GM12864 (cell line): ENCODE measurements around the gene CDKN2A.

ENCODE experiments used
- DNase-seq: peaks from one replicate; pipeline ENCODE4 v3.0.0-alpha.2; 2011; ENCODE audit warnings: low read depth
- H3K4me3 ChIP-seq: 2 replicates; pipeline ENCODE4 v1.5.1; 2011; ENCODE audit warnings: mild to moderate bottlenecking, low read depth, low read length, control low read depth
- TF ChIP-seq, protein P1 (sequence below): IDR thresholded peaks from 2 replicates; pipeline ENCODE4 v1.5.1; 2011; ENCODE audit warnings: low read depth, mild to moderate bottlenecking, moderate library complexity, low read length, control low read depth, inconsistent platforms; ENCODE audit errors: missing control alignments

CDKN2A gene

DNA sequence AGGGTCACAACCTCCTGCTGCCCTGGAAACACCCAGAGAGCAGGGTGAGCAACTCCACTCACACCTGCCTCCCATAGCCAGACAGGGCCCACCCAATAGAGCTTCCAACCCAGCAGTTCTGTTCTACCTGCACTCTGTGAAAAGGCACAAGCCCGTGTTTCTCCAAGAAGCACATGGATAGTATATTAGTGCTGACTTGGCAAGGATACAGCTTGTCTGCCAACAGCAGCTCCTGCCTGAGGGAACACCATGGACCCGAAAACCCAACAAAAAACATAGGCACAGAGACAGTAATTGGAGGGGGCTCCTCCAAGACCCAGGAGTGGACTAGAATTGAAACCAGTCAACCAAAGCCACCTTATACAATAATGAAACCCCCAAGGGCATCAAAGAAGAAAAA lies 48.6 kb downstream of the CDKN2A start:
- TF ChIP-seq, protein P1, sequence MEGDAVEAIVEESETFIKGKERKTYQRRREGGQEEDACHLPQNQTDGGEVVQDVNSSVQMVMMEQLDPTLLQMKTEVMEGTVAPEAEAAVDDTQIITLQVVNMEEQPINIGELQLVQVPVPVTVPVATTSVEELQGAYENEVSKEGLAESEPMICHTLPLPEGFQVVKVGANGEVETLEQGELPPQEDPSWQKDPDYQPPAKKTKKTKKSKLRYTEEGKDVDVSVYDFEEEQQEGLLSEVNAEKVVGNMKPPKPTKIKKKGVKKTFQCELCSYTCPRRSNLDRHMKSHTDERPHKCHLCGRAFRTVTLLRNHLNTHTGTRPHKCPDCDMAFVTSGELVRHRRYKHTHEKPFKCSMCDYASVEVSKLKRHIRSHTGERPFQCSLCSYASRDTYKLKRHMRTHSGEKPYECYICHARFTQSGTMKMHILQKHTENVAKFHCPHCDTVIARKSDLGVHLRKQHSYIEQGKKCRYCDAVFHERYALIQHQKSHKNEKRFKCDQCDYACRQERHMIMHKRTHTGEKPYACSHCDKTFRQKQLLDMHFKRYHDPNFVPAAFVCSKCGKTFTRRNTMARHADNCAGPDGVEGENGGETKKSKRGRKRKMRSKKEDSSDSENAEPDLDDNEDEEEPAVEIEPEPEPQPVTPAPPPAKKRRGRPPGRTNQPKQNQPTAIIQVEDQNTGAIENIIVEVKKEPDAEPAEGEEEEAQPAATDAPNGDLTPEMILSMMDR, result no peak

DNA sequence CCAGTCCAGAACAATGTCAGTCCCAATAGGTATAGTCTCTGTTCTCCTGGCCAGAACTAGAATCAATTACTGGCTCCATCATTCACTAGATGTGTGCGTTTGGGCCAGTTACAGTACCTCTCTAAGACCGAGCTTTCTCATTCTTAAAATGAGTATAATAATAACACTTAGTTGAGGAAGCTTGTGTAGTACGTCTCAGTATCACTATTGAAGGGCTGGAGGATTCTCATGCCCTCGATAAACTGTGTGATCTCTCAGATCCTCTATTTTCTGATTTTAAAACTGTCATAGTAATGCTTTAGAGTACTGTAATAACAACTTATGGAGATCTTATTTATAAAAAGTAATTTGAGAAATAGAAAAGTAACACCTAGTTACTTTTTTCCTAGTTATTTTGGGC lies 50.7 kb downstream of the CDKN2A start:
- TF ChIP-seq, protein P1, result no peak
- no peak for DNase-seq
- no peak overlapping the region for H3K4me3 ChIP-seq

More for the DNA sequence above, 48.6 kb downstream of the CDKN2A start:
- DNase-seq, result no peak
- no peak overlapping the region for H3K4me3 ChIP-seq

DNA sequence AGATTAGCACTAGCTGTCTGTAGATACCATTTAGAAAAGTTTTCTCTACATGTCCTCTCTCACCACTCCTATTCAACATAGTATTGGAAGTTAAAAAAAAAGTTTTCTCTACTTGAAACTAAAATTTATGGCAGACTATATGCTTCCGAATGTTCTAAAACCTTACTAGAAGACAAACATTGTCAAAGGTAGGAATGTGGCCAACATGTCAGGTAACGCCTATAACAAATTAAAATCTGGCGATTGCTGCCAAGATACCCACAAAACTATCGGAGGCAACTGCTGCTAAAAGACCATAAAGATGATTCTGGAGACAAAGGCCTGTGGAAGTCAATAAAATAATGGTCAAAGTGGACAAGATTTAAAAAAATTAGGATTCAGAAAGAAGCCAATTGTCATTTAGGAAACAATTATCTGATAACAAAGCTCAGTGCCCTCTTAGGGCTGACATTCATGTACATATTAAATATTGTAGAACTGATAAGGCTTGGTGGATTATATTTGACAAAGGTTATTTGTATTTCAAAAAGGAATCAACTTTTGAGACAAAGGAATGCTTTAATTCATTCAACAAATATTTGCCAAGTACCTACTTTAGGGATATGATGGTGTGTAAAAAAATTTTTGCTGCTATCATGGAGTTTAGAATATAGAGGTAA lies 52.7 kb downstream of the CDKN2A start:
- no peak overlapping the region for H3K4me3 ChIP-seq
- TF ChIP-seq, protein P1, result no peak

DNA sequence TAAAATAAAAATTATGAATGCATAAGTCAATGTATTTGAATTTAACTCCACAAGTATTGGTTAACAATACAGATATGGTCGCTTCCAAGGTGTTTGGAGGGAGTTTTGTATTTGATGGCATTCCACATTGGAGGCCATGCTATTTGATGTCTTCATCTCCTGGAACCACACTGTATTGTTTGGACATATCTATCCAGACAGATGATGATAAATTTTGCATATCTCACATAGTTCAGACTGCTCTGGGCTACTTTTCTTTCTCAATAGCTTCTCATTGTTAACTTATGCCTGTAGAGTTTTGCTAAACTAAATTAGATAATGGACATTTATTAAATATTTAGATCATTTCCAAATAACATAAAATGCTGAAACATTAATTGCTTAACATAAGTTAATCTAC lies 58.0 kb downstream of the CDKN2A start:
- DNase-seq, result no peak
- TF ChIP-seq, protein P1, result no peak
- no peak overlapping the region for H3K4me3 ChIP-seq

More for the DNA sequence above, 52.7 kb downstream of the CDKN2A start:
- DNase-seq, result no peak

DNA sequence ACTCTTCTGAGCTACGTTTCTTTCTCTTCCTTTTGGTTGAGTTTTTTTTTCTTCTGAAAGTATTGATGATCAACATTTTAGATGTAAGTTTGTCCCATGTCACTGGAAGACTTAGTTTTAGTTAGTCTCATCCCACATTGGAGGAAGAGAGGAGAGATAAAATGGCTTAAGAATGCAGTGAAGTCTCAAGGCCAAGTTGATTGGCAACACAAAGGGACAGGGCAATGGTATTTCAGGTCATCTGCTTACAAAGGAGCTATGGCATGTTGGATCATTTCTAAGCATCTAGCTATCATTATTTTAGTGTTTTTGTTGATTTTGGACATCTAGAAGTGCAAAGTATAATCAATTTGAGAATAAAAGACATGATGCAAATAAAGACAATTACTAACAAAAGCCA lies 58.6 kb downstream of the CDKN2A start:
- TF ChIP-seq, protein P1, result no peak
- H3K4me3 ChIP-seq, result no peak overlapping the region
- DNase-seq, result no peak

DNA sequence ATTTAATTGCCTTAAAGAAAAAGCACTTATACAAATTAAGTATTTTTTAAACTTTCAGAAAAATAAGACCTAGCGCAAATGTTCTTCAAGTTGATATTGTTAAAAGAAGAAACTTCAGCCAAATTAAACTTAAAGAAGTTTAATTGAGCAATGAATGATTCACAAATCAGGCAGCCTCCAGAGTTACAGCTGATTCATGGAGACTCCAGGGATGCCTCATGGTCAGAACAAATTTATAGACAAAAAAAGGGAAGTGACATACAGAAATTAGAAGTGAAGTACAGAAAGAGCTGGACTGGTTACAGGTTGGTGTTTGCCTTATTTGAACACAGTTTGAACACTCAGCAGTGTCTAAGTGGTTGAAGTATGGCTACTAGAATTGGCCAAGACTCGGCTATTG lies 60.3 kb downstream of the CDKN2A start:
- DNase-seq, result no peak
- TF ChIP-seq, protein P1, result no peak

DNA sequence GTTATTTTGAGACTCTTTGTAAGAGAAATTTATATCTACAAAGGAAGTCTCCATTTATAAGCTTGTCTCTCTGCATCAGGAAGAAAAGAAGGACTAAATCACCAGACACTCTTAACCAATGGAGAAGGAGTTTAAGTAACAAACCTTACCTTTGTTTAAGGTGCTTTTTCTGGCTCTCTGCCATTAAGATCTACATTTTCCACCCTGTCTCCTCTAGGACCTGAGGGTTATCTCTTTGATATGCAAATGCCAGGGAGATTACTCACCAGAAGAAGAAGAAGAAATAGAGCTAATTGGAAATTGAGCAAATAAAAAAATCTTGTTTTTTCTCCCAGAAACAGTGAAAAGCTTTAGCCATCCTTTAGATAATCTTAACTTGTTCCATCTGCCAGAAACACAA lies 60.9 kb downstream of the CDKN2A start:
- H3K4me3 ChIP-seq, result no peak overlapping the region
- no peak for DNase-seq
- TF ChIP-seq, protein P1, result no peak

More for the DNA sequence above, 60.3 kb downstream of the CDKN2A start:
- H3K4me3 ChIP-seq, result no peak overlapping the region
